HG03025 (cell line): ENCODE results near the gene IGFBP5.

Experiments used
- ATAC-seq: cut with Tn5 transposase; IDR thresholded peaks from one replicate; pipeline ENCODE4 v1.9.1; 2021; ENCODE audit warnings: mild to moderate bottlenecking, moderate library complexity; ENCODE audit not compliant: unreplicated experiment, low FRiP score

The IGFBP5 gene

GRCh38 chr2:216670266-216671080 lies 24.9 kb downstream of the IGFBP5 start:
- ATAC-seq = no peak

GRCh38 chr2:216666461-216667233 lies 28.7 kb downstream of the IGFBP5 start:
- peak; percentile 52 for ATAC-seq

- ATAC-seq = no peak
Measured at GRCh38 chr2:216665717-216666116, 29.6 kb downstream of the IGFBP5 start.

- ATAC-seq = no peak
Measured at GRCh38 chr2:216665242-216665641, 30.1 kb downstream of the IGFBP5 start.

- no peak for ATAC-seq
Measured at GRCh38 chr2:216664593-216665034, 30.7 kb downstream of the IGFBP5 start.

GRCh38 chr2:216663846-216664245 lies 31.5 kb downstream of the IGFBP5 start:
- ATAC-seq = no peak

GRCh38 chr2:216663106-216663505 lies 32.2 kb downstream of the IGFBP5 start:
- ATAC-seq = no peak

- no peak for ATAC-seq
Measured at GRCh38 chr2:216661639-216662375, 33.5 kb downstream of the IGFBP5 start.

- ATAC-seq = no peak
Measured at GRCh38 chr2:216661051-216661450, 34.3 kb downstream of the IGFBP5 start.

- no peak for ATAC-seq
Measured at GRCh38 chr2:216660496-216660895, 34.9 kb downstream of the IGFBP5 start.

GRCh38 chr2:216659276-216659675 lies 36.1 kb downstream of the IGFBP5 start:
- no peak for ATAC-seq

- no peak for ATAC-seq
Measured at GRCh38 chr2:216658757-216659156, 36.6 kb downstream of the IGFBP5 start.

- no peak for ATAC-seq
Measured at GRCh38 chr2:216657980-216658379, 37.4 kb downstream of the IGFBP5 start.

GRCh38 chr2:216657086-216657855 lies 38.1 kb downstream of the IGFBP5 start:
- no peak for ATAC-seq

- ATAC-seq = no peak
Measured at GRCh38 chr2:216654528-216655052, 40.8 kb downstream of the IGFBP5 start.

- no peak for ATAC-seq
Measured at GRCh38 chr2:216653931-216654365, 41.4 kb downstream of the IGFBP5 start.

- ATAC-seq = no peak
Measured at GRCh38 chr2:216653093-216653799, 42.1 kb downstream of the IGFBP5 start.

GRCh38 chr2:216652566-216652965 lies 42.8 kb downstream of the IGFBP5 start:
- no peak for ATAC-seq

GRCh38 chr2:216651351-216651881 lies 43.9 kb downstream of the IGFBP5 start:
- ATAC-seq = no peak
